Nephron (organoid): ENCODE results near the gene LZTS3.
"Not testable (repeated sequence)": the region's sequence is repeated elsewhere in the genome, so short reads cannot be mapped to it uniquely, and the experiment has no call there.

Source experiments
- H3K27ac Mint-ChIP-seq, 3 experiments: 2 replicates each; pipeline ENCODE4 v1.8.0; 2020; ENCODE audit warnings: mixed read lengths in 3 of 3, mild to moderate bottlenecking in 2 of 3, moderate library complexity in 1 of 3
- H3K27me3 Mint-ChIP-seq: 2 replicates; pipeline ENCODE4 v1.8.0; 2021; ENCODE audit warnings: low read depth, mild to moderate bottlenecking, moderate library complexity, mixed read lengths
- H3K36me3 Mint-ChIP-seq: 2 replicates; pipeline ENCODE4 v1.8.0; 2020; ENCODE audit warnings: low read depth, mixed read lengths
- H3K4me1 Mint-ChIP-seq: 2 replicates; pipeline ENCODE4 v1.8.0; 2020; ENCODE audit warnings: mixed read lengths
- H3K4me3 Mint-ChIP-seq, 3 experiments: 2 replicates each; pipeline ENCODE4 v1.8.0; 2020; ENCODE audit warnings: mild to moderate bottlenecking in 3 of 3, mixed read lengths in 3 of 3, moderate library complexity in 2 of 3
- H3K9me3 Mint-ChIP-seq: 2 replicates; pipeline ENCODE4 v1.8.0; 2020; ENCODE audit warnings: mixed read lengths
- TF ChIP-seq, protein P1 (sequence below), 3 experiments: fragments of 200-600 bp; sonication (generic); IDR thresholded peaks; one replicate each; pipeline ENCODE4 v1.5.0; 2021; ENCODE audit warnings: antibody characterized with exemption in 3 of 3; ENCODE audit not compliant: unreplicated experiment in 3 of 3

LZTS3 gene

DNA sequence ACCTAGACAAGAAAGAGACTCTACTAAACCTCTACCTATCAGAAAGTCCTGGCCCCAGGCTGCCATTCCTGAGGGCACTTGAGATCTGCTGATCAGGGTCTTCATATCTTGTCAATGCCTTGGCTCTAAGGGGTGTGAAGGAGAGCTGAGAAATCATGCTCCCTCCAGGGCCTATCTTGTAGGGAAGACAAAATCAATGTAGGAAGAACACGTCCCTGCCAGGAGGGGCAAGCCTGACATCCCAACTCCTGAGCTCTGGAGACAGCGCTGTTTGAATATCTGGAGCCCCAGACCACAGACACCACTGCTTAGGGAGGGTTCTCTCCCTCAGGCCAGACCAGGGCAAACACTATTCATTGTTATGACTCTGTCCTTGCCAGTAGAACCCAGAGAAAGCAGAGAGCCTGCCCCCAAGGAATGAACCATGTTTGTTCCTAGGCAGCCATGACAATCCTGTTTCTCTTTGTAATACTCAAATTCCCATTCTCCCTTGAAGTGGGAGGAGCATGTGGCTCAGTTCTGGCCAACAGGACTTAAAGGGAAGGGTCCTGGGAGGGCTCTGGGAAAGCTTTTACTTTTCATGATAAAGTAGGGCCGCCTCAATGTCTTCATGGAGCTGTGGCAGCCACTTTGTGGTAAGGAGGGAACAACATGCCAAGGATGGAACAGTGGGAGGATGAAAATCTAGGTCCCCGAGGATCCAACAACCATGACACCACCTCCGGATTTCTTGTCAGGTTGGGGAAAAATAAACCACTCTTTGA is 11.9 kb downstream of the LZTS3 start:
- H3K36me3 Mint-ChIP-seq, result no peaks in the 10 kb centered on the region
- H3K27me3 Mint-ChIP-seq, result peaks cover 3% of the 10 kb centered on the region
- peak overlapping the region; percentile 59 to 89 (median 82) for H3K27ac Mint-ChIP-seq
- TF ChIP-seq, protein P1, sequence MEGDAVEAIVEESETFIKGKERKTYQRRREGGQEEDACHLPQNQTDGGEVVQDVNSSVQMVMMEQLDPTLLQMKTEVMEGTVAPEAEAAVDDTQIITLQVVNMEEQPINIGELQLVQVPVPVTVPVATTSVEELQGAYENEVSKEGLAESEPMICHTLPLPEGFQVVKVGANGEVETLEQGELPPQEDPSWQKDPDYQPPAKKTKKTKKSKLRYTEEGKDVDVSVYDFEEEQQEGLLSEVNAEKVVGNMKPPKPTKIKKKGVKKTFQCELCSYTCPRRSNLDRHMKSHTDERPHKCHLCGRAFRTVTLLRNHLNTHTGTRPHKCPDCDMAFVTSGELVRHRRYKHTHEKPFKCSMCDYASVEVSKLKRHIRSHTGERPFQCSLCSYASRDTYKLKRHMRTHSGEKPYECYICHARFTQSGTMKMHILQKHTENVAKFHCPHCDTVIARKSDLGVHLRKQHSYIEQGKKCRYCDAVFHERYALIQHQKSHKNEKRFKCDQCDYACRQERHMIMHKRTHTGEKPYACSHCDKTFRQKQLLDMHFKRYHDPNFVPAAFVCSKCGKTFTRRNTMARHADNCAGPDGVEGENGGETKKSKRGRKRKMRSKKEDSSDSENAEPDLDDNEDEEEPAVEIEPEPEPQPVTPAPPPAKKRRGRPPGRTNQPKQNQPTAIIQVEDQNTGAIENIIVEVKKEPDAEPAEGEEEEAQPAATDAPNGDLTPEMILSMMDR (IDR thresholded peaks at IDR 0.05; ENCODE audit: unreplicated experiment in 3 of 3), result no peak
- peaks cover 50% of the 10 kb centered on the region for H3K4me1 Mint-ChIP-seq
- H3K9me3 Mint-ChIP-seq, result no peaks in the 10 kb centered on the region
- peak overlapping the region; percentile 61 to 78 (median 70) for H3K4me3 Mint-ChIP-seq

DNA sequence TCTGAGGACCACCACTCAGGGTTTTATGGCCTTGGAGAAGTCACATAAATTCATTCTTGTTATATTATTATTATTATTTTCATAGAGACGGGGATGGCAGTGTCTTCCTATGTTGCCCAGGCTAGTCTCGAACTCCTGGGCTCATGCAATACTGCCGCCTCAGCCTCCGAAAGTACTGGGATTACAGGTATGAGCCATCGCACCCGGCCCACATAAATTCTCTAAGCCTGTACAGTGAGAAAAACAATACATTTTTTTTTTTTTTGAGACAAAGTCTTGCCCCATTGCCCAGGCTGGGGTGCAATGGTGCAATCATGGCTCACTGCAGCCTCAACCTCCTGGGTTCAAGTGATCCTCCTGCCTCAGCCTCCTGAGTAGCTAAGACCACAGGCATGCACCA is 12.9 kb downstream of the LZTS3 start:
- Mint-ChIP-seq H3K36me3 (no peaks in the 10 kb centered on the region), H3K9me3 (no peaks in the 10 kb centered on the region), H3K4me3 (peak overlapping the region; percentile 8 to 78 (median 47)), H3K4me1 (peaks cover 57% of the 10 kb centered on the region), H3K27ac (no peak overlapping the region), H3K27me3 (no peaks in the 10 kb centered on the region)
- TF ChIP-seq, protein P1 (IDR thresholded peaks at IDR 0.05; ENCODE audit: unreplicated experiment in 3 of 3), result no peak

DNA sequence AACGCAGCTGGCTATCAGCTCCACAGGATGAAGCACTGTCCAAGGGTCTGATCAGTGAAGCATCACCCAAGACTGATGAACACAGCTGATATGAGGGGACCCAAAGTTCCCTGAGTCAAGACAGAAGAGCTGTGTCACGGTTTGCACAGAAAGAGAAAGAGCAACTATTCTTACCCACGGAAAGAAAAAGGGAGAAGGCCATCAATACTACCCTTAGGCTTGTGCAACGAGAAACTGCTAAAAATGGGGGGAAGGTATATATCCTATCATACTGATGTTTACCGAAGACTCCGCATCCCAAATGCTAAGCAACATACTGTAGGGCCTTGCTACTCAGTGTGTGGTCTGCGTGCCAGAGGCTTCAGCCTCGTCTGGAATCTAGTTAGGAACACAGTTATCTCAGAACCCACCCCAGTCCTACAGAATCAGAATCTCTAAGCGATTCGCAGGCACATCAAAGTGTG is 14.3 kb downstream of the LZTS3 start:
- Mint-ChIP-seq H3K36me3 (peaks cover 2% of the 10 kb centered on the region), H3K27ac (peak overlapping the region; percentile 94 to 99 (median 94)), H3K4me1 (peaks cover 53% of the 10 kb centered on the region), H3K27me3 (no peaks in the 10 kb centered on the region), H3K4me3 (peak overlapping the region; percentile 91 to 97 (median 97)), H3K9me3 (no peaks in the 10 kb centered on the region)
- TF ChIP-seq, protein P1 (IDR thresholded peaks at IDR 0.05; ENCODE audit: unreplicated experiment in 3 of 3), result no peak

DNA sequence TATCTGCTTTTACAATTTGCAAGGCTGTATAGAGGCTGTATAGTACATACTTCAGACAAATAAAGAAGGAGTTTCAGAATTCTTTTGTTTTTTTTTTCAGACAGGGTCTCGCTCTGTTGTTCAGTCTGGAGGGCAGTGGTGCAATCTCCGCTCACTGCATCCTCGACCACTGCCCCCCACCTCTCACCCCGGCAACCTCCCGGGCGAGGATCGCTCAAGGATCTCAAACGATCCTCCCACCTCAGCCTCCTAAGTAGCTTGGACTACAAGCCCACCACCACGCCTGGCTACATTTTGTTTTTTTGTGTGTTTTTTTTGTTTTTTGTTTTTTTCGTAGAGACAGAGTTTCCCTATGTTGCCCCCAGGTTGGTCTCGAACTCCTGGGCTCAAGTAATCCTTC is 15.5 kb downstream of the LZTS3 start:
- H3K4me1 Mint-ChIP-seq, result peaks cover 46% of the 10 kb centered on the region
- no peaks in the 10 kb centered on the region for H3K9me3 Mint-ChIP-seq
- peaks cover 9% of the 10 kb centered on the region for H3K36me3 Mint-ChIP-seq
- H3K27ac Mint-ChIP-seq, result peak overlapping the region in 2 of 3 experiments; percentile 20 to 61
- H3K4me3 Mint-ChIP-seq, result peak overlapping the region; percentile 84 to 97 (median 91)
- TF ChIP-seq, protein P1 (IDR thresholded peaks at IDR 0.05; ENCODE audit: unreplicated experiment in 3 of 3), result no peak
- H3K27me3 Mint-ChIP-seq, result no peaks in the 10 kb centered on the region

DNA sequence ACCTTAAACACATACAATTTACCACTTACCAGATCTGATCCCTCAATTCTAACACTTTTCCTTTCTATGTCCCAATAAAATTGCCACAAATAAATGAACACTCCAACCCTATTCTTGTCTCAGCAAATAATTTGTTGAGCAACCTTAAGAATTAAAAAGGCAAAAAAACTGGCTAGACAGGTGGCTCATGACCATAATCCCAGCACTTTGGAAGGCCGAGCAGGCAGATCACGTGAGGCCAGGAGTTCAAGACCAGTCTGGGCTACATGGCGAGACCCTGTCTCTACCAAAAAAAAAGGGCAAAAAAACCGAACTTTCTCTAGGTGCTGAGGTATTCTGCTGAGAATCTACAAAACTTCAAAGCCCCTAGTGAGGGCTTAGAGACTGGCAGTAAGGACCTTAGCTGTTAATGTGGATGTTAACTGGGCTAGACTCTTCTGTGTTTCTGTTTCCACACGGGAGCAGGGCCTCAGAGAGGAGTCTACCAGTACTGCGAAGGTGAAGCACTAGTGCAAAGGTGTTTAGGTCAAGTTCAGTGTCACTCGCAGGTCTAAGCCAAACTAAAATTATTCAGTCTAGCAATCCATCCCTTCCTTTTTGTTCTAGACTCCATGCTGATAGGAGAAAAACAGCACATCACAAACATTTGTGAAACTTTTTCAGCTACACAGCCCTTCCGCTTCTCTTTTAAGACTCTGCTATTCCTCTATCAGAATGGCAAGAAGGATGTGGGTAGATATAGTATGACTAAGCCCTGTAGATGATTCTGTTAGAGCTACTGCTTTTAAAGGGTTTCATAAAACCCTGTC is 16.3 kb downstream of the LZTS3 start:
- peak overlapping the region; percentile 84 to 97 (median 91) for H3K4me3 Mint-ChIP-seq
- H3K27me3 Mint-ChIP-seq, result no peaks in the 10 kb centered on the region
- TF ChIP-seq, protein P1 (IDR thresholded peaks at IDR 0.05; ENCODE audit: unreplicated experiment in 3 of 3), result no peak
- no peaks in the 10 kb centered on the region for H3K9me3 Mint-ChIP-seq
- H3K27ac Mint-ChIP-seq, result peak overlapping the region in 1 of 3 experiments; percentile 20
- H3K36me3 Mint-ChIP-seq, result peaks cover 9% of the 10 kb centered on the region
- H3K4me1 Mint-ChIP-seq, result peaks cover 43% of the 10 kb centered on the region

DNA sequence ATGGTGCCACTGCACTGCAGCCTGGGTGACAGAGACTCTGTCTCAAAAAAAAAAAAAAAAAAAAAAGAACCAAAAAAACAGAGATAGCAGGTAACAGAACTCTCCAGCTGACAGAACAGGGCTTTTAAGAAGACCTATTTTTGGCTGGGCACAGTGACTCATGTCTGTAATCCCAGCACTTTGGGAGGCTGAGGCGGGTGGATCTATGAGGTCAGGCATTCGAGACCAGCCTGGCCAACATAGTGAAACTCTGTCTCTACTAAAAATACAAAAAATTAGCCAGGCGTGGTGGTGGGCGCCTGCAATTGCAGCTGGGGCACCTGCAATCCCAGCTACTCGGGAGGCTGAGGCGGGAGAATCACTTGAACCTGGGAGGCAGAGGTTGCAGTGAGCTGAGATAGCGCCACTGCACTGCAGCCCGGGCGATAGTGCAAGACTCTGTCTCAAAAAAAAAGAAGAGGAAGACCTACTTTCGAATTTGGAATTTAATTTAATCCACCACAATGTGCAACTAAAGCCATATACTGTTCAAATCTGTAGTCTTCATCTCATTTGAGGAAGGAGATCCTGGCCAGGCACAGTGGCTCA is 21.2 kb downstream of the LZTS3 start:
- H3K36me3 Mint-ChIP-seq, result peaks cover 32% of the 10 kb centered on the region
- not testable (repeated sequence) for H3K27me3 Mint-ChIP-seq, H3K4me3 Mint-ChIP-seq, H3K27ac Mint-ChIP-seq, H3K9me3 Mint-ChIP-seq
- peaks cover 14% of the 10 kb centered on the region for H3K4me1 Mint-ChIP-seq
